GM21619 (cell line): ENCODE results near the gene SPATA13.
"Not testable (repeated sequence)": the region's sequence is repeated elsewhere in the genome, so short reads cannot be mapped to it uniquely, and the experiment has no call there.

Experiments
- ATAC-seq: cut with Tn5 transposase; IDR thresholded peaks from one replicate; pipeline ENCODE4 v1.9.1; 2021; ENCODE audit not compliant: unreplicated experiment

Gene SPATA13

GRCh38 chr13:24160458-24161009 is at the start of gene SPATA13:
Gene SPATA13, plus strand, starts transcription at chr13:24160720. Its CDS starts 62,210 bp downstream, at chr13:24222930.
- peak; percentile 60 for ATAC-seq

- no peak for ATAC-seq
Measured at GRCh38 chr13:24112791-24113190, 47.7 kb upstream of the SPATA13 start.

- ATAC-seq, result no peak
Measured at GRCh38 chr13:24115671-24116070, 44.8 kb upstream of the SPATA13 start.

DNA sequence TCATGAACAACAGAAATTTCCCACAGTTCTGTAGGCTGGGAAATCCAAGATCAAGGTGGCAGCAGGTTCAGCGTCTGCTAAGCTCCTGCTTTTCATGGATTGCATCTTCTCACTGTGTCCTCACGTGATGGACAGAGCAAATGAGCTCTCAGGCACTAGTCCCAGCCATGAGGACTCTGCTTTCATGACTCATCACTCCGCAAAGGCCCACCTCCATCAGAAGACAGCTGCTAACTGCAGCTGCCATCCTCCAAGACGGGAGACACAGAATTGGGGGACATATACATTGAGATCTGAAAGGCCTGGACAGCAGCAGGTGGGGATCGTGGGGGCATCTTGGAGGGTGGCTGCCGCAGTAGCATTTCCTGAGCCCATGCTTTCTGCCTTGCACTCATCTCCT is 44.4 kb upstream of the SPATA13 start:
- ATAC-seq, result no peak

- no peak for ATAC-seq
Measured at GRCh38 chr13:24118576-24118975, 41.9 kb upstream of the SPATA13 start.

- ATAC-seq, result no peak
Measured at GRCh38 chr13:24119626-24120508, 40.7 kb upstream of the SPATA13 start.

GRCh38 chr13:24122045-24122444 is 38.5 kb upstream of the SPATA13 start:
- ATAC-seq, result not testable (repeated sequence)

DNA sequence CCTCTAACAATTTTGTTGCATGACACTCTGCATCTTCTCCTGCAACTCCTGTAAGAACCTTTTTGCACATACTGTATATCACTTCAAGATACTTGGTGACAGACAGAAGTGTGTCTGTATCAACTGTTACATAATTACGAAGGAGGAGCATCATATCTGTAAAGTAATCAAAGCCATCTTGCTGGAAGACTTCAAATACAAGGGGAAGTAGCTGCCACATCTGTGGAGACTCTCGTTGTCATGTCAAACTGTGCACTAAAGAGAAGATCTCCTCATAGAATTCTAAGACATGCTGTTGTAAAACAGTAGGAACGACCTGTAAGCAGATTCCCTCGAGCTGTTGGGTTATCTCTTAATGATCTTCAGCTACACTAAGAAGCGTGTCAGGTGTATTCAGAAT is 38.0 kb upstream of the SPATA13 start:
- ATAC-seq, result no peak

DNA sequence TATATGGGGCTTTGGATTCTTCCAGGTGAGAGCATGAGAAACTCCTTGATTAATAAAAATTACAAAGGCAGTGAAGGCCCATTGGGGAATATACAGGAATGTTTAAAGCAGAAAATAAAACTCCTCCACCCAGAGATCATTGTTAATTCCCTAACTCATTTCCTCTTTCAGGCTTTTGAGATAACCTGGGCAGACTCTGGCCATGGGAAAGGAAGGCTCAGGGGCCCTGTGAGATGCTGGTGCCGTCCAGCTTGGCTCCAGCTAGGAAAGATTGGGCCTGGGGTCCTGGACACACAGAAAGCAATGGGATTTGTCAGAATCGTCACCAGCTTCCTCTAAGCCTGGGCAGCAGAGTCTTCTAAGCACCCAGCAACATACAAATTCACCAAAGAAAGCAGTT is 36.8 kb upstream of the SPATA13 start:
- ATAC-seq, result no peak

DNA sequence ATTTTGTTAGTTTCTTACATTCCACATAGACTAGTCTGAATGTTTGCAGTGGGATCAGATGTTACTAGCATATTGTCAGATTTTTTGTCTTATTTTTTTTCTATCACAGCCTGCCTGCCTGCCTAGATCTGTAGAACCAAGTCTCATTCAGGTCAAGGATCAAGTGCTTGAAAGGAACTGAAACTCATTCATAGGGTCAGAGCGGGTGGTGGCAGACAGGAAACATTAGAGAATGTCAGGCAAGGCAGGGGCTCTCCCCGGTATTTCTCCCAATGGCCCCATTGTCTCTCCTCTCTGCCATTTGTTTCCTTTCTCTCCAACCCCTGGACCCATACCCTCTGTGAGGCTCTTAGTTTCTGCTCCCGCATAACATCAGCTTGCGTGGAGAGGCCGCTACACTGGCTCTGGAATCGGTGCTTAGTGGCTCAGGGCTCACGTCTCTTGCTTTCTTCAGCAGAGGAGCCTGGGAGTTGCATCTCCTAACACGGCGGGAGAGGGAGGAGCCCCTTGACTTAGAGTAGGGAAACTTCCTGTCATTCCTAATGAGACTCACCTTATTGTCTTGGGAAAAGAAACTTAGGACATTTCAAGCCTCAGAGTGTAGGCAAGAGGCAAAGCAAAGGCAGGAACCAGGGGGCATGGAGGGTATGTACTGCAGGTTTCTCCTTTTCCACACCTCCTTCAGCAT is 35.6 kb upstream of the SPATA13 start:
- ATAC-seq, result peak; percentile 78

- ATAC-seq, result peak; percentile 74
Measured at GRCh38 chr13:24127116-24127631, 33.3 kb upstream of the SPATA13 start.

- ATAC-seq, result no peak
Measured at GRCh38 chr13:24128112-24128511, 32.4 kb upstream of the SPATA13 start.

DNA sequence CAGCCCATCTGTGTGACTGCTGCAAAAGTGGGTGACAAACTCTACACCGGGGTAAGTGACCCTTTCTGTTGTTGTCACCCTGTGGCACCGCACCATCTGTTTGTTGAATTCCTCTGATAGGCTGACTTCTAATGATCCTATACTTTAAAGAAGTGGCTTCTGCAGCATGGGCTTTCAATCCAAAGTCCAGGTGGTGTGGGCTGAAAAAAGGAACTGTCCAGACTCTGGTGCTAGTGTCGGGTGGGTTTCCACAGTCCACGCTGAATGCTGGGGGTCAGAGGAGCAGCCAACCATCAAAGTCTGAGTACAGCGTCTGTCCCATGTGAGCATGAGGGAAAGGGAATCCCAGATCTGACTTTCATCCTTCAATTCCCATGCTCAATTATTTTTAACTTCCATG is 31.6 kb upstream of the SPATA13 start:
- ATAC-seq, result no peak

GRCh38 chr13:24129914-24130774 is 30.4 kb upstream of the SPATA13 start:
- ATAC-seq, result no peak

GRCh38 chr13:24131749-24132148 is 28.8 kb upstream of the SPATA13 start:
- no peak for ATAC-seq

- ATAC-seq, result no peak
Measured at GRCh38 chr13:24133021-24133795, 27.3 kb upstream of the SPATA13 start.

GRCh38 chr13:24134231-24134630 is 26.3 kb upstream of the SPATA13 start:
- no peak for ATAC-seq

GRCh38 chr13:24134757-24135156 is 25.8 kb upstream of the SPATA13 start:
- ATAC-seq, result no peak

- no peak for ATAC-seq
Measured at GRCh38 chr13:24135674-24136300, 24.7 kb upstream of the SPATA13 start.

- ATAC-seq, result no peak
Measured at GRCh38 chr13:24138911-24139310, 21.6 kb upstream of the SPATA13 start.
